H1 (cell line): Measurements from ENCODE around the gene MYH9. TPM values are rescaled to one million over a fixed set of nuclear protein-coding genes. Genes with fewer than 3 reads are reported as not detected.

Source experiments
- CTCF ChIA-PET: fragments of 300-600 bp; sonication (Branson Sonifier 250); formaldehyde crosslinking; loops from one replicate; lab custom pipeline; 2021; ENCODE audit not compliant: partially characterized antibody; lab: Charles Lee
- POLR2A ChIA-PET: fragments of 300-600 bp; sonication (Branson Sonifier 250); formaldehyde crosslinking; loops from one replicate; lab custom pipeline; 2021; ENCODE audit warnings: inconsistent platforms; ENCODE audit not compliant: partially characterized antibody; lab: Charles Lee
- DNase-seq, 2 experiments: peaks; one replicate each; pipeline versions ENCODE4 v3.0.0 to v3.0.0-alpha.2; 2010 to 2022; ENCODE audit warnings: low spot score in 2 of 2, low read depth in 1 of 2, mixed read lengths in 1 of 2
- FAIRE-seq: peaks from 2 replicates; lab custom pipeline; 2011; peaks lifted over from hg19 to GRCh38; lab: Jason Lieb, UNC
- H2AFZ ChIP-seq: 2 replicates; pipeline ENCODE4 v1.8.1; 2012; ENCODE audit warnings: low read length, inconsistent platforms
- H2AK5ac ChIP-seq: 2 replicates; pipeline ENCODE4 v1.6.1; 2013; ENCODE audit warnings: low read depth, low read length
- H2BK120ac ChIP-seq: replicated peaks from 2 replicates; pipeline ENCODE3; 2013; ENCODE audit warnings: low read depth, low read length, inconsistent platforms
- H2BK12ac ChIP-seq: 2 replicates; pipeline ENCODE4 v1.6.1; 2013; ENCODE audit warnings: low read depth, low read length
- H2BK15ac ChIP-seq: 2 replicates; pipeline ENCODE4 v1.6.1; 2013; ENCODE audit warnings: low read length
- H2BK20ac ChIP-seq: 2 replicates; pipeline ENCODE4 v1.6.1; 2013; ENCODE audit warnings: low read length
- H2BK5ac ChIP-seq: 2 replicates; pipeline ENCODE4 v1.6.1; 2013; ENCODE audit warnings: low read depth, low read length
- H3K14ac ChIP-seq: 2 replicates; pipeline ENCODE4 v1.6.1; 2013; ENCODE audit warnings: inconsistent platforms; ENCODE audit not compliant: insufficient read length
- H3K18ac ChIP-seq: 2 replicates; pipeline ENCODE4 v1.6.1; 2013; ENCODE audit warnings: low read length; ENCODE audit errors: extremely low read depth
- H3K23ac ChIP-seq: 2 replicates; pipeline ENCODE4 v1.6.1; 2013; ENCODE audit warnings: inconsistent platforms; ENCODE audit not compliant: insufficient read length
- H3K23me2 ChIP-seq: 2 replicates; pipeline ENCODE4 v1.6.1; 2013; ENCODE audit warnings: low read depth, low read length
- H3K27ac ChIP-seq: 2 replicates; pipeline ENCODE4 v1.6.1; 2011; ENCODE audit warnings: low read depth, low read length, inconsistent platforms
- H3K27me3 ChIP-seq, 4 experiments: replicated peaks in 1 of 4; 1 replicate in 1 of 4; 2 replicates in 3 of 4; pipeline versions ENCODE4 v1.6.1 to v1.8.1; 2011 to 2013; ENCODE audit warnings: low read length in 3 of 4, mild to moderate bottlenecking in 3 of 4, inconsistent platforms in 2 of 4, mixed read lengths in 2 of 4, moderate library complexity in 1 of 4; ENCODE audit not compliant: control insufficient read depth in 3 of 4, insufficient read depth in 3 of 4; ENCODE audit errors: extremely low read depth in 1 of 4
- H3K36me3 ChIP-seq, 4 experiments: 2 replicates each; pipeline versions ENCODE4 v1.6.1 to v1.8.1; 2011 to 2013; ENCODE audit warnings: mild to moderate bottlenecking in 4 of 4, low read length in 3 of 4, moderate library complexity in 2 of 4, control low read depth in 1 of 4, inconsistent platforms in 1 of 4; ENCODE audit not compliant: insufficient read depth in 4 of 4, control insufficient read depth in 2 of 4
- H3K4ac ChIP-seq: replicated peaks from 2 replicates; pipeline ENCODE3; 2013; ENCODE audit warnings: low read length, low read depth, mixed read lengths, inconsistent platforms; ENCODE audit not compliant: insufficient read length
- H3K4me1 ChIP-seq, 4 experiments: replicated peaks in 1 of 4; 1 replicate in 1 of 4; 2 replicates in 3 of 4; pipeline versions ENCODE4 v1.6.1 to v1.8.1; 2011 to 2013; ENCODE audit warnings: low read length in 3 of 4, inconsistent platforms in 2 of 4, mixed read lengths in 1 of 4; ENCODE audit not compliant: insufficient read depth in 4 of 4, control insufficient read depth in 3 of 4
- H3K4me2 ChIP-seq, 2 experiments: 2 replicates each; pipeline versions ENCODE4 v1.6.1 to v1.8.1; 2011 to 2013; ENCODE audit warnings: low read depth in 2 of 2, low read length in 2 of 2, control low read depth in 1 of 2, inconsistent platforms in 1 of 2, mild to moderate bottlenecking in 1 of 2; ENCODE audit not compliant: insufficient read depth in 1 of 2
- H3K4me3 ChIP-seq, 4 experiments: fragments of 200-600, 300-600 bp in 1 of 4; sonication (generic), shearing (Covaris generic), sonication (Bioruptor Twin) in 1 of 4; 2 replicates each; pipeline versions ENCODE4 v1.5.1 to v1.8.1; 2011 to 2016; ENCODE audit warnings: low read length in 4 of 4, low read depth in 3 of 4, control low read depth in 2 of 4, inconsistent platforms in 2 of 4, mild to moderate bottlenecking in 2 of 4, mixed read lengths in 1 of 4, moderate library complexity in 1 of 4; ENCODE audit not compliant: insufficient read depth in 2 of 4; ENCODE audit errors: extremely low read depth in 1 of 4
- H3K56ac ChIP-seq: replicated peaks from 2 replicates; pipeline ENCODE3; 2013; ENCODE audit warnings: low read depth, mild to moderate bottlenecking, mixed read lengths, low read length, inconsistent platforms; ENCODE audit not compliant: insufficient read length
- H3K79me1 ChIP-seq: 2 replicates; pipeline ENCODE4 v1.6.1; 2013; ENCODE audit warnings: low read depth, low read length, control low read depth
- H3K79me2 ChIP-seq, 2 experiments: 2 replicates each; pipeline versions ENCODE4 v1.6.1 to v1.8.1; 2012 to 2013; ENCODE audit warnings: low read length in 2 of 2, mild to moderate bottlenecking in 2 of 2, inconsistent platforms in 1 of 2; ENCODE audit not compliant: insufficient read depth in 2 of 2, control insufficient read depth in 1 of 2
- H3K9ac ChIP-seq, 4 experiments: replicated peaks in 1 of 4; 1 replicate in 1 of 4; 2 replicates in 3 of 4; pipeline versions ENCODE4 v1.6.1 to v1.8.1; 2011 to 2013; ENCODE audit warnings: low read depth in 3 of 4, low read length in 3 of 4, control low read depth in 2 of 4, mild to moderate bottlenecking in 2 of 4, moderate library complexity in 2 of 4, inconsistent platforms in 1 of 4; ENCODE audit errors: extremely low read depth in 1 of 4
- H3K9me3 ChIP-seq, 2 experiments: 2 replicates each; pipeline versions ENCODE4 v1.6.1 to v1.8.1; 2012 to 2013; ENCODE audit warnings: mild to moderate bottlenecking in 2 of 2, moderate library complexity in 2 of 2, control low read depth in 1 of 2, inconsistent platforms in 1 of 2, low read depth in 1 of 2, low read length in 1 of 2, mixed read lengths in 1 of 2; ENCODE audit not compliant: insufficient read depth in 2 of 2
- H4K20me1 ChIP-seq, 2 experiments: replicated peaks in 1 of 2; 2 replicates each; pipeline versions ENCODE3 to v1.8.1; 2011 to 2013; ENCODE audit warnings: inconsistent platforms in 2 of 2, low read length in 2 of 2, mild to moderate bottlenecking in 1 of 2; ENCODE audit not compliant: insufficient read depth in 2 of 2, control insufficient read depth in 1 of 2
- H4K5ac ChIP-seq: 2 replicates; pipeline ENCODE4 v1.6.1; 2013; ENCODE audit warnings: low read length, low read depth, mixed read lengths, inconsistent platforms; ENCODE audit not compliant: insufficient read length
- H4K8ac ChIP-seq: 2 replicates; pipeline ENCODE4 v1.8.0; 2013; ENCODE audit warnings: mild to moderate bottlenecking, moderate library complexity, low read length, inconsistent platforms; ENCODE audit not compliant: insufficient read depth; ENCODE audit errors: extremely low read depth
- H4K91ac ChIP-seq: replicated peaks from 2 replicates; pipeline ENCODE3; 2013; ENCODE audit warnings: low read length, mixed read lengths, inconsistent platforms; ENCODE audit not compliant: insufficient read length
- BCL11A ChIP-seq, 2 experiments: IDR thresholded peaks; one replicate each; pipeline ENCODE4 v1.6.1; 2011; ENCODE audit warnings: low read depth in 2 of 2, low read length in 2 of 2, mild to moderate bottlenecking in 2 of 2
- CBX8 ChIP-seq: fragments of 300-800, 300-1000 bp; sonication (generic); IDR thresholded peaks from 2 replicates; pipeline ENCODE4 v1.7.1; 2016; ENCODE audit warnings: low read depth, low read length, borderline replicate concordance
- CTCF ChIP-seq, 3 experiments: IDR thresholded peaks; 1 replicate in 2 of 3; 2 replicates in 1 of 3; pipeline versions ENCODE4 v1.5.1 to v1.6.1; 2011; ENCODE audit warnings: low read length in 3 of 3, mild to moderate bottlenecking in 3 of 3, inconsistent platforms in 2 of 3, low read depth in 1 of 3, moderate library complexity in 1 of 3; ENCODE audit not compliant: insufficient read depth in 1 of 3; ENCODE audit errors: control extremely low read depth in 1 of 3
- JUN ChIP-seq: IDR thresholded peaks from 2 replicates; pipeline ENCODE4 v1.6.1; 2011; ENCODE audit warnings: low read depth, mild to moderate bottlenecking, improper control_type of control experiment, low read length
- JUND ChIP-seq: IDR thresholded peaks from 2 replicates; pipeline ENCODE4 v1.6.1; 2011; ENCODE audit warnings: mild to moderate bottlenecking, improper control_type of control experiment, low read length
- PHF8 ChIP-seq: fragments of 200-600 bp; sonication (generic); conservative IDR thresholded peaks from 2 replicates; pipeline ENCODE4 v1.7.1; 2012; ENCODE audit warnings: low read depth, mild to moderate bottlenecking, inconsistent platforms, low read length, moderate library complexity
- POLR2A ChIP-seq, 2 experiments: IDR thresholded peaks; 1 replicate in 1 of 2; 2 replicates in 1 of 2; pipeline ENCODE4 v1.6.1; 2011; ENCODE audit warnings: low read depth in 2 of 2, low read length in 2 of 2, mild to moderate bottlenecking in 2 of 2; ENCODE audit errors: control extremely low read depth in 1 of 2
- SP4 ChIP-seq: IDR thresholded peaks from 2 replicates; pipeline ENCODE4 v1.6.1; 2012; ENCODE audit warnings: low read length, inconsistent platforms
- TBP ChIP-seq: IDR thresholded peaks from 2 replicates; pipeline ENCODE4 v1.6.1; 2011; ENCODE audit warnings: low read depth, low read length, improper control_type of control experiment
- TCF12 ChIP-seq: IDR thresholded peaks from 2 replicates; pipeline ENCODE4 v1.6.1; 2011; ENCODE audit warnings: low read depth, mild to moderate bottlenecking, low read length
- WGBS, 2 experiments: shearing (Covaris generic) in 1 of 2; methylation state at CpG; one replicate each; pipeline versions ENCODE4 v1.1.6 to v1.1.7; 2013 to 2015; ENCODE audit warnings: low lambda C conversion rate in 2 of 2, mixed read lengths in 2 of 2, inconsistent platforms in 1 of 2, low coverage in 1 of 2, missing lambda C conversion rate in 1 of 2; ENCODE audit not compliant: insufficient replicate concordance in 2 of 2, insufficient coverage in 1 of 2, insufficient read length in 1 of 2; ENCODE audit errors: extremely low coverage in 1 of 2, missing lambda C conversion rate in 1 of 2; 5-methylcytosine and 5-hydroxymethylcytosine counted together
- polyA plus RNA-seq, 7 experiments: library from polyadenylated mRNA; depleted of rRNA in 3 of 7; stranded (reverse) in 5 of 7; unstranded in 2 of 7; fragments of >200 nt in 5 of 7; fragments of 200-250 nt in 2 of 7; gene quantifications; 1 replicate in 5 of 7; 2 replicates in 1 of 7; 4 replicates in 1 of 7; pipeline versions ENCODE4 v1.2.1 to v1.2.3, GENCODE V29; 2011 to 2013; ENCODE audit warnings: missing spikeins in 2 of 7, mixed read lengths in 2 of 7
- total RNA-seq: library from RNA; stranded (reverse); fragmentation: NEBNext Ultra II Directional; extraction: Animal tissue kit (Norgen Biotek cat#: 25700); gene quantifications from 2 replicates; pipeline ENCODE4 v1.2.1, GENCODE V29; 2021

Gene MYH9
- total and polyA plus RNA-seq, 2 of the 8 experiments (the other 6 are each of a cell fraction or from before 2014, with no cell fraction given): 24.9 to 322 TPM

- Histone ChIP-seq H3K4ac (no peak overlapping the region), H3K9ac (no peak overlapping the region), H3K18ac (no peak overlapping the region), H3K4me1 (peaks cover 9 to 21% (median 17%) of the 10 kb centered on the region in 4 experiments), H3K79me1 (peaks cover 15% of the 10 kb centered on the region), H3K4me2 (no peak overlapping the region), H2BK20ac (no peak overlapping the region), H4K20me1 (peaks cover 5 to 27% of the 10 kb centered on the region in 2 experiments), H3K56ac (no peak overlapping the region), H3K27me3 (no peaks in the 10 kb centered on the region), H3K79me2 (peaks cover 0 to 40% of the 10 kb centered on the region in 2 experiments; a peak in 2 of 4 replicates), H2AFZ (no peak overlapping the region), H3K4me3 (no peak overlapping the region), H2AK5ac (no peak overlapping the region), H3K27ac (no peak overlapping the region), H4K91ac (no peak overlapping the region), H2BK5ac (peak overlapping the region; percentile 55; the same call in 1 of the 2 replicates), H3K23me2 (no peaks in the 10 kb centered on the region), H3K23ac (no peak overlapping the region), H2BK15ac (no peak overlapping the region), H3K9me3 (no peaks in the 10 kb centered on the region), H4K8ac (no peak overlapping the region; the same call in 1 of the 2 replicates), H3K14ac (no peak overlapping the region), H3K36me3 (peaks cover 21 to 60% (median 52%) of the 10 kb centered on the region in 4 experiments), H2BK12ac (peak overlapping the region; percentile 83; the same call in 1 of the 2 replicates), H2BK120ac (no peak overlapping the region), H4K5ac (no peak overlapping the region)
- FAIRE-seq (no peak), DNase-seq (no peak)
- 93% methylated on average over 27 of the region's 27 CpGs; no CpG with 5 or more reads in 1 of the 2 experiments for WGBS, 2 experiments
- CTCF ChIA-PET: interaction anchor here (0.6 to 6.7 kb wide), 22 partner anchors 9 to 263 kb away, joined by 3 to 37 read pairs (median 4); no protein-coding TSS in a partner anchor
- POLR2A ChIA-PET: interaction anchor here (0.8 to 2.0 kb wide), 11 partner anchors 9 to 171 kb away, joined by 3 to 7 read pairs (median 3); partner anchors contain the start of gene MYH9
- TF ChIP-seq TBP: no peak
- TF ChIP-seq PHF8: no peak
- TF ChIP-seq JUN: no peak
- no peak for TF ChIP-seq POLR2A (IDR thresholded peaks at IDR 0.05; ENCODE audit: control extremely low read depth in 1 of 2, low read depth in 2 of 2, low read length in 2 of 2)
- no peak for TF ChIP-seq BCL11A (IDR thresholded peaks at IDR 0.05; ENCODE audit: low read depth in 2 of 2, low read length in 2 of 2)
- no peak for TF ChIP-seq CBX8
- TF ChIP-seq SP4: no peak
- TF ChIP-seq JUND: no peak
- TF ChIP-seq TCF12: no peak
- TF ChIP-seq CTCF (IDR thresholded peaks at IDR 0.05; ENCODE audit: control extremely low read depth in 1 of 3, insufficient read depth in 1 of 3, low read depth in 1 of 3, low read length in 3 of 3): no peak
These were observed 62.4 kb downstream of the MYH9 start for GRCh38 chr22:36325154-36326031.
